GM23338 (cell line): ENCODE data around the gene LFNG. TPM values are rescaled to one million over a fixed set of nuclear protein-coding genes. Genes with fewer than 3 reads are reported as not detected.
A peak's percentile ranks its signal among the peaks of the same experiment; 100 is the strongest.

Source experiments
- ATAC-seq: fragments of 200-7000 bp; cut with Tn5 transposase; 3 replicates; pipeline ENCODE4 v1.9.1; 2020
- DNase-seq: peaks from one replicate; pipeline ENCODE4 v3.0.0-alpha.2; 2015; ENCODE audit warnings: low spot score
- H2AFZ ChIP-seq: fragments of 200-600 bp; sonication (generic); 2 replicates; pipeline ENCODE4 v1.8.0; 2016; ENCODE audit warnings: antibody characterized with exemption, mild to moderate bottlenecking, moderate library complexity
- H3F3A ChIP-seq: fragments of 200-600 bp; sonication (generic); replicated peaks from 2 replicates; pipeline ENCODE4 v1.8.0; 2017; ENCODE audit warnings: antibody characterized with exemption, mixed run types, low read depth
- H3K27ac ChIP-seq: fragments of 200-600 bp; sonication (generic); 2 replicates; pipeline ENCODE4 v1.6.1; 2016; ENCODE audit warnings: low read depth
- H3K27me3 ChIP-seq: fragments of 200-600 bp; sonication (generic); 2 replicates; pipeline ENCODE4 v1.8.0; 2016; ENCODE audit warnings: mild to moderate bottlenecking, mixed run types, moderate library complexity; ENCODE audit not compliant: insufficient read depth
- H3K36me3 ChIP-seq: fragments of 200-600 bp; sonication (generic); 2 replicates; pipeline ENCODE4 v1.8.0; 2016; ENCODE audit warnings: mild to moderate bottlenecking; ENCODE audit not compliant: insufficient read depth
- H3K4me1 ChIP-seq: fragments of 200-600 bp; sonication (generic); 2 replicates; pipeline ENCODE4 v1.8.0; 2016; ENCODE audit warnings: mild to moderate bottlenecking, moderate library complexity; ENCODE audit not compliant: insufficient read depth
- H3K4me2 ChIP-seq: fragments of 200-600 bp; sonication (generic); 2 replicates; pipeline ENCODE4 v1.7.1; 2017; ENCODE audit warnings: mixed run types
- H3K4me3 ChIP-seq: fragments of 200-600 bp; sonication (generic); 2 replicates; pipeline ENCODE4 v1.6.1; 2016; ENCODE audit warnings: mixed run types
- H3K79me2 ChIP-seq: fragments of 200-600 bp; sonication (generic); replicated peaks from 2 replicates; pipeline ENCODE4 v1.8.0; 2017; ENCODE audit warnings: mild to moderate bottlenecking; ENCODE audit not compliant: insufficient read depth
- H3K9me2 ChIP-seq: fragments of 200-600 bp; sonication (generic); 2 replicates; pipeline ENCODE4 v1.8.0; 2017; ENCODE audit not compliant: insufficient read depth
- H4K20me1 ChIP-seq: fragments of 200-600 bp; sonication (generic); replicated peaks from 2 replicates; pipeline ENCODE4 v1.8.0; 2017; ENCODE audit warnings: mild to moderate bottlenecking; ENCODE audit not compliant: insufficient read depth
- H3K27ac Mint-ChIP-seq: 2 replicates; pipeline ENCODE4 v1.8.0; 2020; ENCODE audit warnings: inconsistent platforms, mild to moderate bottlenecking, moderate library complexity, mixed read lengths
- H3K27me3 Mint-ChIP-seq: 3 replicates; pipeline ENCODE4 v1.8.0; 2022; ENCODE audit warnings: low read depth, mild to moderate bottlenecking, moderate library complexity, mixed read lengths, inconsistent platforms; ENCODE audit not compliant: insufficient read depth, poor library complexity
- H3K36me3 Mint-ChIP-seq: 3 replicates; pipeline ENCODE4 v1.8.0; 2021; ENCODE audit warnings: low read depth, mild to moderate bottlenecking, inconsistent platforms, moderate library complexity, mixed read lengths
- H3K4me1 Mint-ChIP-seq: 3 replicates; pipeline ENCODE4 v1.8.0; 2020; ENCODE audit warnings: mild to moderate bottlenecking, inconsistent platforms, mixed read lengths
- H3K4me3 Mint-ChIP-seq: 3 replicates; pipeline ENCODE4 v1.8.0; 2021; ENCODE audit warnings: moderate library complexity, mild to moderate bottlenecking, inconsistent platforms, mixed read lengths
- H3K9me3 Mint-ChIP-seq: 3 replicates; pipeline ENCODE4 v1.8.0; 2020; ENCODE audit warnings: moderate library complexity, mild to moderate bottlenecking, inconsistent platforms, mixed read lengths
- CREB1 ChIP-seq: fragments of 250-450 bp; sonication (Bioruptor Pico); IDR thresholded peaks from 2 replicates; pipeline ENCODE4 v1.5.0; 2020; ENCODE audit warnings: low read depth, mild to moderate bottlenecking, moderate library complexity
- ETS1 ChIP-seq: IDR thresholded peaks from 2 replicates; pipeline ENCODE4 v1.6.1; 2016; ENCODE audit warnings: antibody characterized with exemption
- EZH2 ChIP-seq: fragments of 200-600 bp; sonication (generic); IDR thresholded peaks from one replicate; pipeline ENCODE4 v1.8.0; 2017; ENCODE audit warnings: antibody characterized with exemption, mild to moderate bottlenecking, low read depth; ENCODE audit not compliant: unreplicated experiment
- EZH2phosphoT487 ChIP-seq: fragments of 200-600 bp; sonication (generic); IDR thresholded peaks from one replicate; pipeline ENCODE4 v1.8.1; 2018; ENCODE audit warnings: antibody characterized with exemption; ENCODE audit not compliant: unreplicated experiment
- JUNB ChIP-seq: IDR thresholded peaks from one replicate; pipeline ENCODE4 v1.6.1; 2016; ENCODE audit warnings: antibody characterized with exemption; ENCODE audit not compliant: unreplicated experiment
- NANOG ChIP-seq: IDR thresholded peaks from 2 replicates; pipeline ENCODE4 v1.6.1; 2016; ENCODE audit warnings: antibody characterized with exemption, borderline replicate concordance
- POLR2AphosphoS5 ChIP-seq: IDR thresholded peaks from 2 replicates; pipeline ENCODE4 v1.6.1; 2016; ENCODE audit warnings: antibody characterized with exemption, low read depth
- REST ChIP-seq: IDR thresholded peaks from one replicate; pipeline ENCODE4 v1.6.1; 2018; ENCODE audit warnings: antibody characterized with exemption; ENCODE audit not compliant: unreplicated experiment
- STAT1 ChIP-seq: IDR thresholded peaks from one replicate; pipeline ENCODE4 v1.6.1; 2016; ENCODE audit warnings: antibody characterized with exemption; ENCODE audit not compliant: unreplicated experiment
- ZNF114 ChIP-seq: fragments of 250-450 bp; sonication (Bioruptor Pico); IDR thresholded peaks from 2 replicates; pipeline ENCODE4 v1.5.0; 2020; ENCODE audit warnings: mild to moderate bottlenecking, moderate library complexity
- ZNF331 ChIP-seq: fragments of 250-450 bp; sonication (Bioruptor Pico); IDR thresholded peaks from 2 replicates; pipeline ENCODE4 v1.5.0; 2020; ENCODE audit warnings: low read depth, mild to moderate bottlenecking, moderate library complexity
- polyA plus RNA-seq: library from polyadenylated mRNA; unstranded; fragments of >200 nt; fragmentation: Nextera tagmentation; extraction: Ambion mirVana; gene quantifications from 2 replicates; pipeline ENCODE4 v1.2.1, GENCODE V29; 2016
- total RNA-seq: library from RNA; depleted of rRNA; stranded (reverse); fragments of >200 nt; shearing (Covaris generic); gene quantifications from 2 replicates; pipeline ENCODE4 v1.2.3, GENCODE V29; 2014
- TF ChIP-seq, protein P1 (sequence below): fragments of 250-450 bp; sonication (Bioruptor Pico); IDR thresholded peaks from 2 replicates; pipeline ENCODE4 v1.5.0; 2020; ENCODE audit warnings: mild to moderate bottlenecking, moderate library complexity
- TF ChIP-seq, protein P2 (sequence below), 2 experiments: fragments of 200-600 bp in 1 of 2; sonication (generic) in 1 of 2; conservative IDR thresholded peaks; 2 replicates each; pipeline versions ENCODE4 v1.5.1 to v1.6.1; 2016 to 2017; ENCODE audit warnings: antibody characterized with exemption in 2 of 2, low read depth in 2 of 2, mild to moderate bottlenecking in 2 of 2, moderate library complexity in 1 of 2

The LFNG gene
- total and polyA plus RNA-seq, 2 experiments from 2014 or later = 1.7 to 35.4 TPM

GRCh38 chr7:2553831-2554581 lies 34.4 kb downstream of the LFNG start:
- Mint-ChIP-seq H3K4me1 (peaks cover 8% of the 10 kb centered on the region), H3K27me3 (peaks cover 6% of the 10 kb centered on the region), H3K4me3 (peak overlapping the region; percentile 80), H3K27ac (no peak overlapping the region), H3K36me3 (peaks cover 34% of the 10 kb centered on the region), H3K9me3 (no peaks in the 10 kb centered on the region; the same call in 2 of the 3 replicates)
- H3F3A ChIP-seq = peaks cover 11% of the 10 kb centered on the region
- H3K4me2 ChIP-seq = peak overlapping the region; percentile 85
- H3K9me2 ChIP-seq = no peaks in the 10 kb centered on the region
- TF ChIP-seq EZH2phosphoT487 = no peak
- no peak for TF ChIP-seq NANOG
- TF ChIP-seq, protein P1, sequence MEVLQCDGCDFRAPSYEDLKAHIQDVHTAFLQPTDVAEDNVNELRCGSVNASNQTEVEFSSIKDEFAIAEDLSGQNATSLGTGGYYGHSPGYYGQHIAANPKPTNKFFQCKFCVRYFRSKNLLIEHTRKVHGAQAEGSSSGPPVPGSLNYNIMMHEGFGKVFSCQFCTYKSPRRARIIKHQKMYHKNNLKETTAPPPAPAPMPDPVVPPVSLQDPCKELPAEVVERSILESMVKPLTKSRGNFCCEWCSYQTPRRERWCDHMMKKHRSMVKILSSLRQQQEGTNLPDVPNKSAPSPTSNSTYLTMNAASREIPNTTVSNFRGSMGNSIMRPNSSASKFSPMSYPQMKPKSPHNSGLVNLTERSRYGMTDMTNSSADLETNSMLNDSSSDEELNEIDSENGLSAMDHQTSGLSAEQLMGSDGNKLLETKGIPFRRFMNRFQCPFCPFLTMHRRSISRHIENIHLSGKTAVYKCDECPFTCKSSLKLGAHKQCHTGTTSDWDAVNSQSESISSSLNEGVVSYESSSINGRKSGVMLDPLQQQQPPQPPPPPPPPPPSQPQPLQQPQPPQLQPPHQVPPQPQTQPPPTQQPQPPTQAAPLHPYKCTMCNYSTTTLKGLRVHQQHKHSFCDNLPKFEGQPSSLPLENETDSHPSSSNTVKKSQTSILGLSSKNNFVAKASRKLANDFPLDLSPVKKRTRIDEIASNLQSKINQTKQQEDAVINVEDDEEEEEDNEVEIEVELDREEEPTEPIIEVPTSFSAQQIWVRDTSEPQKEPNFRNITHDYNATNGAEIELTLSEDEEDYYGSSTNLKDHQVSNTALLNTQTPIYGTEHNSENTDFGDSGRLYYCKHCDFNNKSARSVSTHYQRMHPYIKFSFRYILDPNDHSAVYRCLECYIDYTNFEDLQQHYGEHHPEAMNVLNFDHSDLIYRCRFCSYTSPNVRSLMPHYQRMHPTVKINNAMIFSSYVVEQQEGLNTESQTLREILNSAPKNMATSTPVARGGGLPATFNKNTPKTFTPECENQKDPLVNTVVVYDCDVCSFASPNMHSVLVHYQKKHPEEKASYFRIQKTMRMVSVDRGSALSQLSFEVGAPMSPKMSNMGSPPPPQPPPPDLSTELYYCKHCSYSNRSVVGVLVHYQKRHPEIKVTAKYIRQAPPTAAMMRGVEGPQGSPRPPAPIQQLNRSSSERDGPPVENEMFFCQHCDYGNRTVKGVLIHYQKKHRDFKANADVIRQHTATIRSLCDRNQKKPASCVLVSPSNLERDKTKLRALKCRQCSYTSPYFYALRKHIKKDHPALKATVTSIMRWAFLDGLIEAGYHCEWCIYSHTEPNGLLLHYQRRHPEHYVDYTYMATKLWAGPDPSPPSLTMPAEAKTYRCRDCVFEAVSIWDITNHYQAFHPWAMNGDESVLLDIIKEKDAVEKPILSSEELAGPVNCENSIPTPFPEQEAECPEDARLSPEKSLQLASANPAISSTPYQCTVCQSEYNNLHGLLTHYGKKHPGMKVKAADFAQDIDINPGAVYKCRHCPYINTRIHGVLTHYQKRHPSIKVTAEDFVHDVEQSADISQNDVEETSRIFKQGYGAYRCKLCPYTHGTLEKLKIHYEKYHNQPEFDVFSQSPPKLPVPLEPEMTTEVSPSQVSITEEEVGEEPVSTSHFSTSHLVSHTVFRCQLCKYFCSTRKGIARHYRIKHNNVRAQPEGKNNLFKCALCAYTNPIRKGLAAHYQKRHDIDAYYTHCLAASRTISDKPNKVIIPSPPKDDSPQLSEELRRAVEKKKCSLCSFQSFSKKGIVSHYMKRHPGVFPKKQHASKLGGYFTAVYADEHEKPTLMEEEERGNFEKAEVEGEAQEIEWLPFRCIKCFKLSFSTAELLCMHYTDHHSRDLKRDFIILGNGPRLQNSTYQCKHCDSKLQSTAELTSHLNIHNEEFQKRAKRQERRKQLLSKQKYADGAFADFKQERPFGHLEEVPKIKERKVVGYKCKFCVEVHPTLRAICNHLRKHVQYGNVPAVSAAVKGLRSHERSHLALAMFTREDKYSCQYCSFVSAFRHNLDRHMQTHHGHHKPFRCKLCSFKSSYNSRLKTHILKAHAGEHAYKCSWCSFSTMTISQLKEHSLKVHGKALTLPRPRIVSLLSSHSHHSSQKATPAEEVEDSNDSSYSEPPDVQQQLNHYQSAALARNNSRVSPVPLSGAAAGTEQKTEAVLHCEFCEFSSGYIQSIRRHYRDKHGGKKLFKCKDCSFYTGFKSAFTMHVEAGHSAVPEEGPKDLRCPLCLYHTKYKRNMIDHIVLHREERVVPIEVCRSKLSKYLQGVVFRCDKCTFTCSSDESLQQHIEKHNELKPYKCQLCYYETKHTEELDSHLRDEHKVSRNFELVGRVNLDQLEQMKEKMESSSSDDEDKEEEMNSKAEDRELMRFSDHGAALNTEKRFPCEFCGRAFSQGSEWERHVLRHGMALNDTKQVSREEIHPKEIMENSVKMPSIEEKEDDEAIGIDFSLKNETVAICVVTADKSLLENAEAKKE (CRISPR knock-in tag) = no peak
- no peak for TF ChIP-seq REST
- no peak for TF ChIP-seq ZNF331 (CRISPR knock-in tag)
- TF ChIP-seq POLR2AphosphoS5 = no peak
- TF ChIP-seq JUNB = no peak
- TF ChIP-seq STAT1 = no peak
- TF ChIP-seq CREB1 = no peak
- TF ChIP-seq, protein P2, sequence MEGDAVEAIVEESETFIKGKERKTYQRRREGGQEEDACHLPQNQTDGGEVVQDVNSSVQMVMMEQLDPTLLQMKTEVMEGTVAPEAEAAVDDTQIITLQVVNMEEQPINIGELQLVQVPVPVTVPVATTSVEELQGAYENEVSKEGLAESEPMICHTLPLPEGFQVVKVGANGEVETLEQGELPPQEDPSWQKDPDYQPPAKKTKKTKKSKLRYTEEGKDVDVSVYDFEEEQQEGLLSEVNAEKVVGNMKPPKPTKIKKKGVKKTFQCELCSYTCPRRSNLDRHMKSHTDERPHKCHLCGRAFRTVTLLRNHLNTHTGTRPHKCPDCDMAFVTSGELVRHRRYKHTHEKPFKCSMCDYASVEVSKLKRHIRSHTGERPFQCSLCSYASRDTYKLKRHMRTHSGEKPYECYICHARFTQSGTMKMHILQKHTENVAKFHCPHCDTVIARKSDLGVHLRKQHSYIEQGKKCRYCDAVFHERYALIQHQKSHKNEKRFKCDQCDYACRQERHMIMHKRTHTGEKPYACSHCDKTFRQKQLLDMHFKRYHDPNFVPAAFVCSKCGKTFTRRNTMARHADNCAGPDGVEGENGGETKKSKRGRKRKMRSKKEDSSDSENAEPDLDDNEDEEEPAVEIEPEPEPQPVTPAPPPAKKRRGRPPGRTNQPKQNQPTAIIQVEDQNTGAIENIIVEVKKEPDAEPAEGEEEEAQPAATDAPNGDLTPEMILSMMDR (conservative IDR thresholded peaks at IDR 0.05; ENCODE audit: low read depth in 2 of 2) = no peak
- no peak for TF ChIP-seq ETS1
- no peak for TF ChIP-seq EZH2
- no peak for TF ChIP-seq ZNF114 (CRISPR knock-in tag)
- H3K27me3 ChIP-seq = no peaks in the 10 kb centered on the region
- ATAC-seq = no peak
- H3K79me2 ChIP-seq = peaks cover 26% of the 10 kb centered on the region
- H4K20me1 ChIP-seq = peaks cover 9% of the 10 kb centered on the region
- no peak overlapping the region for H3K27ac ChIP-seq
- H3K4me1 ChIP-seq = peaks cover 7% of the 10 kb centered on the region; the same call in 1 of the 2 replicates
- H2AFZ ChIP-seq = no peak overlapping the region
- no peak for DNase-seq
- H3K36me3 ChIP-seq = peaks cover 9% of the 10 kb centered on the region; the same call in 1 of the 2 replicates
- H3K4me3 ChIP-seq = peak overlapping the region; percentile 83
